ENCODE data around the gene FOXI2. TPM values are rescaled to one million over a fixed set of nuclear protein-coding genes. Genes with fewer than 3 reads are reported as not detected.

Gene FOXI2
- total and polyA plus RNA-seq, 8 donors = not detected

- no peak overlapping the region for H3K27ac ChIP-seq
- ATAC-seq = no peak
- no peak for TF ChIP-seq CTCF (IDR thresholded peaks at IDR 0.05)
- H3K27me3 ChIP-seq = no peaks in the 10 kb centered on the region
- intact Hi-C loops (cut with DNase I) = no loop called here
- no peaks in the 10 kb centered on the region for H3K9me3 ChIP-seq
- DNase-seq = no peak
- no peaks in the 10 kb centered on the region for H3K36me3 ChIP-seq
- no peak overlapping the region for H3K4me3 ChIP-seq
- H3K4me1 ChIP-seq = no peaks in the 10 kb centered on the region
Measured at GRCh38 chr10:127720142-127720541, 16.8 kb upstream of the FOXI2 start.

GRCh38 chr10:127720903-127721302 is 16.1 kb upstream of the FOXI2 start:
- intact Hi-C loops (cut with DNase I) = no loop called here
- ATAC-seq (no peak), DNase-seq (no peak)
- Histone ChIP-seq H3K9me3 (no peaks in the 10 kb centered on the region), H3K4me3 (no peak overlapping the region), H3K4me1 (no peaks in the 10 kb centered on the region), H3K36me3 (no peaks in the 10 kb centered on the region), H3K27me3 (no peaks in the 10 kb centered on the region), H3K27ac (no peak overlapping the region)
- no peak for TF ChIP-seq CTCF (IDR thresholded peaks at IDR 0.05)

GRCh38 chr10:127734753-127735152 is 2.2 kb upstream of the FOXI2 start:
- peaks cover 51 to 80% of the 10 kb centered on the region in 2 donors for H3K27me3 ChIP-seq
- no peak for ATAC-seq

GRCh38 chr10:127735156-127735555 is 1.8 kb upstream of the FOXI2 start:
- no peak overlapping the region for H3K27ac ChIP-seq
- H3K36me3 ChIP-seq = no peaks in the 10 kb centered on the region
- H3K9me3 ChIP-seq = no peaks in the 10 kb centered on the region
- intact Hi-C loops (cut with DNase I) = no loop called here
- ATAC-seq = no peak
- no peak for TF ChIP-seq CTCF (IDR thresholded peaks at IDR 0.05)
- H3K4me1 ChIP-seq = peaks cover 4 to 21% of the 10 kb centered on the region in 2 donors
- H3K27me3 ChIP-seq = peaks cover 51 to 80% of the 10 kb centered on the region in 2 donors
- DNase-seq = no peak
- no peak overlapping the region for H3K4me3 ChIP-seq

More at GRCh38 chr10:127734753-127735152, 2.2 kb upstream of the FOXI2 start:
- TF ChIP-seq CTCF (IDR thresholded peaks at IDR 0.05) = no peak
- H3K36me3 ChIP-seq = no peaks in the 10 kb centered on the region
- no peak overlapping the region for H3K27ac ChIP-seq
- H3K4me1 ChIP-seq = peaks cover 4 to 21% of the 10 kb centered on the region in 2 donors
- H3K4me3 ChIP-seq = no peak overlapping the region
- intact Hi-C loops (cut with DNase I) = no loop called here
- no peak for DNase-seq
- no peaks in the 10 kb centered on the region for H3K9me3 ChIP-seq

GRCh38 chr10:127735723-127736221 is 1.2 kb upstream of the FOXI2 start:
- intact Hi-C loops (cut with DNase I) = no loop called here

More at GRCh38 chr10:127735723-127736221, 1.2 kb upstream of the FOXI2 start:
- ATAC-seq (no peak), DNase-seq (no peak)
- H3K4me1 ChIP-seq = peaks cover 4 to 21% of the 10 kb centered on the region in 2 donors
- H3K36me3 ChIP-seq = no peaks in the 10 kb centered on the region
- no peak overlapping the region for H3K27ac ChIP-seq
- peaks cover 51 to 85% of the 10 kb centered on the region in 2 donors for H3K27me3 ChIP-seq
- TF ChIP-seq CTCF (IDR thresholded peaks at IDR 0.05) = no peak
- no peak overlapping the region for H3K4me3 ChIP-seq
- H3K9me3 ChIP-seq = no peaks in the 10 kb centered on the region
